Activated CD8-positive, alpha-beta memory T cell treated with anti-CD3 and anti-CD28 coated beads, Interleukin-2, amount 50 U/mL, for 4 hours (primary cell): ENCODE data around the gene CD44.
A peak's percentile ranks its signal among the peaks of the same experiment; 100 is the strongest.
"Not testable (repeated sequence)": the region's sequence is repeated elsewhere in the genome, so short reads cannot be mapped to it uniquely, and the experiment has no call there.

Experiments
- DNase-seq: peaks from one replicate; pipeline ENCODE4 v3.0.0-alpha.2; 2020

The CD44 gene

GRCh38 chr11:35216962-35217678, 78.1 kb downstream of the CD44 start:
- DNase-seq, result no peak

DNA sequence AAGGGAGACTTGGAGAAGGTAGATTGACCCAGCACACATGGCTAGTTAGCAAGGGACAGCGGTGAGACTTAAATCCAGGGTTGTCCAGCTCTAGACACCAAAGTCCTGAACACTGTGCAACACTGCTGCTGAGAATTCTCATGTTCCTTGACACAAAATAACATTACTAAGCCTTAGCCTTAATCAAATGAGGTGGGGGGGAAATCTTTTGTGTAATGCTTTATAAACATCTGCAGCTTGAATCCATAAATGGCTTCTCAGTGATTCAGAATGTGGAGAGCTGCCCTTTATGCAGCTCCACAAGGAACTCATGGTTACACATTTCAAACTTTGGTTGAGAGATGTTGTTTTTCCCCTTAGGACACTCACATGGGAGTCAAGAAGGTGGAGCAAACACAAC, 80.0 kb downstream of the CD44 start:
- no peak for DNase-seq

DNA sequence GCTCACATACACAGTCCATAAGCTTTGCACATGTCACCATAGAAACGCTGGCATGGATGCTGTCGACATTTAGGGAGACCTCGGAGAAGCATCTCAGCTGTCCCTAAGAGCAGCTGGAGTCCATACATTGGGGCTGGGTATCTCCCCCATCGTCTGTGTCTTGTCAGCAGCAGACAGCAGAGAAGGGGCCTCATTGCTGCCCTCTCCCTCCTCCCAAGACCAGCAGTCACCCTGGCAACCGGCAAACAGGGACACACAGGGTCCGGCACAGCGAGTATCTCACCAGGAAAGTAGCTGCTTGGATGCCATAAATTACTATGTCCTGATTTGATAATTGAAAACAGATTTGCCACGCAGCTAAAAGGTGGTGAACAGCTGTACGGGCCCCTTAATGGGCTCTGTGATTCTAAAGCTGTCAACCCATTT, 84.4 kb downstream of the CD44 start:
- DNase-seq, result no peak

GRCh38 chr11:35223991-35224390, 85.0 kb downstream of the CD44 start:
- no peak for DNase-seq

DNA sequence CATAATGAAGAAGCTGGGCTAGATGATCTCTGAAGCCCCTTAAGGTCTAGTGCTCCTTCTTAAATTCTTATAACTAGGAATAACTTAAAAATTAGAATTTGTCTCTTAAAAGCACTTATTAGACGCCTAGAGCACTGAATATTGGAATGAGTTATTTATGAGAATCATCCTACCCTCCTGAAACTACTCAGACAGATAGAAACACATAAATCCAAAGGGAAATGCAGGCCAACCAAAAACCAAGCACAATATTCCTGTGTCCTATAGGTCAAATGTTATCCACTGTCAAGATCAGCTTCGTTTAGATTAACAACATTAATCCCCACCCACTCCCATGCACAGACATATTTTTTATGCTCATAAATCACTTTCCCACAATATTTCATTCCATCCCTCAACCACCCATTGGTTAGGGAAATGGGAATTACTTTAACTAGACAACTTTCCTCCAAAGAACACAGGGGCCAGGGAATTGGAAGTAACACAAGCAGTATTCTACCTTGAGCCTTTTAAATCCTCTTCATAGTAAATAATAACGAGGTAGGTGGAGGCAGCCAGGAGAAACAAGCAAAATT, 87.1 kb downstream of the CD44 start:
- no peak for DNase-seq

- DNase-seq, result not testable (repeated sequence)
These were observed 87.8 kb downstream of the CD44 start for GRCh38 chr11:35226756-35227155.

- no peak for DNase-seq
These were observed 88.8 kb downstream of the CD44 start for GRCh38 chr11:35227576-35228327.

DNA sequence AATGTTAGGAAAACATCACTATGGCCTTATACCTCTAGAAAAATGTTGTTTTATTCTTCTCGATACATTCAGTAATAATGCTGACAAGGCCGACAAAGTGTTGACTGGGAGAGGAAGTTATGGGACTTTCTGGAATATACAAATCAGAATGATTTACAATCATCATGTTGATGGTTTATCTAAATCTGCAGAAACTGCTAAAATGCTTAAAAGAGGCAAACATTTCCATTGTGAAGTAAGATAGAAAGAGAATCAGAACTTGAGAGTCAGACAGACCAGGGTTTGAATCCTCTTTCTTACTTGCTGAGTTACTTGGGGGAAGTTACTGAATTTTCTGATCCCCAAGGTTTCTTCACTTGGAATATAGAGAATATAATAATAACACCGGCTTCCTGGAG, 89.4 kb downstream of the CD44 start:
- DNase-seq, result no peak

GRCh38 chr11:35230388-35230787, 91.4 kb downstream of the CD44 start:
- DNase-seq, result no peak

DNA sequence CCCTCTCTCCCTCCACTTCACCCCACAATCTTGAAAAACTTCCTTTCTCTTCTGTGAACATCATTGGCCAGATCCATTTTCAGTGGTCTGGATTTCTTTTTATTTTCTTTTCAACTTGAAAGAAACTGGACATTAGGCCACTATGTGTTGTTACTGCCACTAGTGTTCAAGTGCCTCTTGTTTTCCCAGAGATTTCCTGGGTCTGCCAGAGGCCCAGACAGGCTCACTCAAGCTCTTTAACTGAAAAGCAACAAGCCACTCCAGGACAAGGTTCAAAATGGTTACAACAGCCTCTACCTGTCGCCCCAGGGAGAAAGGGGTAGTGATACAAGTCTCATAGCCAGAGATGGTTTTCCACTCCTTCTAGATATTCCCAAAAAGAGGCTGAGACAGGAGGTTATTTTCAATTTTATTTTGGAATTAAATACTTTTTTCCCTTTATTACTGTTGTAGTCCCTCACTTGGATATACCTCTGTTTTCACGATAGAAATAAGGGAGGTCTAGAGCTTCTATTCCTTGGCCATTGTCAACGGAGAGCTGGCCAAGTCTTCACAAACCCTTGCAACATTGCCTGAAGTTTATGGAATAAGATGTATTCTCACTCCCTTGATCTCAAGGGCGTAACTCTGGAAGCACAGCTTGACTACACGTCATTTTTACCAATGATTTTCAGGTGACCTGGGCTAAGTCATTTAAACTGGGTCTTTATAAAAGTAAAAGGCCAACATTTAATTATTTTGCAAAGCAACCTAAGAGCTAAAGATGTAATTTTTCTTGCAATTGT, 92.3 kb downstream of the CD44 start:
- no peak for DNase-seq

GRCh38 chr11:35232891-35233330, 93.9 kb downstream of the CD44 start:
- DNase-seq, result no peak

DNA sequence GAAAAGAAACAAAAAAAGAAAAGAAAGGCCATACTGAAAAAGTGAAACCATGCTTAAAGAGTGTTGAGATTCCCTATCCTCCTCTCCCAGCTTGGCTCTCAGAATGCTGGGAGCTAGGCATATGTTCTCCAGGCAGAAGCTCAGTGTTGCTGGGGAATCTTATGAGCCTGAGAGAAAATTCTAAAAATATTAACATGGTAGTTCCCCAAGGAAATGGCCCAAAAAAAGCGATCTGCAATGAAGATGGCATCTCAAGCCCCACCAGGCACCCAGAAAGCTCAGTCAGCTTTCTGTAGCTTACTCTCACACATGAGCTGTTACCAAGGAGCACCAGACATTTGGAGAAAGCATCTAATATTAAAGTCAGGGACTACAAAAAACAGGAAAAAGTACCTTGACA, 94.5 kb downstream of the CD44 start:
- no peak for DNase-seq

DNA sequence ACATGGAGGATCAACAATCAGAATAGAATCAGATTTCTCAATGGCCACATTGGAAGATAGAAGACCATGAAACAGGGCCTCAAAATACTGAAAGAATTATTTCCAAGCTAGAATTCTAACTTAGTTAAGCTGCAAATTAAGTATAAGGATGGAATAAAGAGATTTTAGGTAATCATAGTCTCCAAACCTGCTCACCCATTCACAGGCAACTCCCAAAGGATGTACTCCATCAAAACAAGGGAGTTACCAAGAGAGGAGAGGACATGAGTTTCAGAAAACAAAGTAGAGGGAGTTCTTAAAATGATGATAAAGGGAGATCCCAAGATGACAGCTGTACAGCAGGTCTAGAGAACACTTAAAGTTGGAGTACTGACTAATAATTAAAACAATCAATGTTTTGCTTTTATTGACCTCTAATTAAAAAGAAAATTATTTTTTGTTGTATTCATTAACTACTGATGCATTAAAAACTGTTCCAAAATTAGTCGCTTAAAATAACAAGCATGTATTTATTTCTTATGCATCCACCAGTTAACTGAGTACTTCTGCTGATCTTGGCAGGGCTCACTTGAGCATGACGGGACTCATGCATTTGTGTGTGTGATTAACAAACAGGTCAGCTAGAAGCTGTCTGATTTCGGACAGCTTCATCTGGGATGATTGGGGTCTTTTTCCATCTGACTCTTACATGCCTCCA, 95.6 kb downstream of the CD44 start:
- DNase-seq, result no peak

GRCh38 chr11:35235157-35235468, 96.1 kb downstream of the CD44 start:
- DNase-seq, result no peak

- no peak for DNase-seq
These were observed 96.5 kb downstream of the CD44 start for GRCh38 chr11:35235498-35235897.

DNA sequence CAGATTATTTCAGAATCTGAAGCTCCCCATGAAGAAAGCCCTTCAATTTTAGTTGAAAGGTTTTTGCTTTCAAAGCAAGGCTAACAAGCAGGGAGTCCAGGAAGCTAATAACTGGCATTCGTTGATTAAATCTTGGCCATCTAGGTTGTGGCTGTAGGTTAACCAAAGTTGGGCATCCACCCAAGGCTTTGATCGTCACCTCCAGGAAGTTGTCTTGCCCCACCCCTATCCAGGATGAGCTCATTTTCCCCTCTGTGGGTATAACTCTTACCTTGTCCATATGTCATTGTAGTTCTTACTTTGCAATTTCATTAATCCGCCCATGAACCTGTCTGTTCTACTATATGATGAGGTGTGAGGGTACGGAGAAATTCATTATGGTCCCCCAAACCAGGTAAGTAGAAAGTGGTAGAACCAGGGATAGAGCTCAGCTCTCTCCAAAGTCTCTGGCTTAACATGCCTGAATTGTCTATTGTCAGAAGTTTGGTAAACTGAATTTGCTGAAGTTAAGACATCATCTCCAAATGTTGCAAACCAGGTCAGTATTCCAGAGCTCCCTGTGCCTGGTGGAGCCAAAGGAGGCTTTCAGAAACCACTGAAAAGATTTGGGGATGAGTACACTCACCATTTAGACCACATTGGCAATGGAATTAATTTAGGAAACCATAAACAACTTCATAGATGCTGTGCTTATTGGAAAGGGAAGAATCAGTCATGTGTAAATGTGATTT, 97.1 kb downstream of the CD44 start:
- DNase-seq, result peak; percentile 66

DNA sequence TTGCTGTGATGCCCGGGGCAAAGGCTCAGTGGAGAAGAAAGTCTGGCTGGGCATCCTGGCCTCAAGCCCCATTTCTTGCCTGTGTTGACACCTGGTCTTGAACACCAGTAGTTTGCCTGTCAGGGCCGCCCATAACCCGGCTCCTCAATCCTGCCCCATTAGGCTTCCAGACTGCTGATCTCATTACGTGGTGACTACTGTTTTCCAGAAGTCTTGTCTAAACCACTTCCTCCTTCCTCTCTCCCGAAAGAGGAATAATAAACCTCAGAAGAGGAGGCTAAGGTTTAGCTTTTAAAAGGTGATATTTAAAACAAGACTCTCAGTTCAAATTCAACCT, 97.7 kb downstream of the CD44 start:
- DNase-seq, result no peak

GRCh38 chr11:35237351-35237750, 98.4 kb downstream of the CD44 start:
- no peak for DNase-seq

GRCh38 chr11:35237860-35238715, 99.1 kb downstream of the CD44 start:
- DNase-seq, result peak; percentile 49

DNA sequence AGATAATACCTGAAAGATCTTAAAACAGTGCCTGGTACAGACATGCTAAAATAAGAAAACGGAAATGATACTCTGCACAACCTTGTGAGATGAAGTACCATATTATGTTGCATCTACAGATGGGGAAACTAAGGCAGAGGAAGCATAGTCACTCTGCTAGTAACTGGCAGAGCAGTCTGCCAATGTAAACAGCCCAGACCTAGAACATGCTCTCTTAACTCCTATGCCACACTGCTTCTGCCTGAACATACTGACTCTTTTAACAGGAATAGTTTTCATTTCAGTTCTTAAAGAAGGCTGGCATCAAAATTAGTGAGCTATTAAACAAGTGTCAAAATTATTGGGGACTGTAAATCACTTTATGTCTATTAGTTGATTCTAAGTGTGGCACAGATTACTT, 99.9 kb downstream of the CD44 start:
- no peak for DNase-seq

DNA sequence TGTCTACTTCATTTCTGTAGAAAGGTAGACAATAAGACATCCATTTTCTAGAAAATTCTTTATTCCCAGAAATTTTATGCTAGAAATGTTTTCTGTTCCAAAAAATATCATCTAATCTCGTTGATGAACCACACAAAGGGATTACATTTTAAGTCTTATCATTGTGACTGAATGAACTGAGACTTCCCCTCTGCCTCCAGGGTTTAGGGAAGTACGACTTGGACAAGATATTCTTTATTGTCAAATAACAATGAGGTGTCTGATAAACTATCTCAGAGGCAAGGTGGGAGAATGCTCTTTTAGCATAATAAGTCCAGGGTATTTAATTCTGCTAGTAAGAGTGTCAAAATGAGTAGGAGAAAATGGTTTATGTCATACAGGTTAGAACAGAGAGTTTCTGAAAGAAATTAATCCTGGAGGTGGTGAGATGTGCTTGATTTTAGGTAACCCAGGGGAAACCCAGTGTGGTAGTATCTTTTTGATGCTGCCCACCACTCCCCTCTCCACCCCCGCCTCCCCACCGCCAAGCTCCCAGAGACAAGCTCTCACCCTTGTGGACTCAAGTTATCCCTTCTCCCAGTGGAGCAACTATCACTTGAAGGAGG, 100.6 kb downstream of the CD44 start:
- DNase-seq, result no peak
